ENCODE data around the gene CDK14. TPM values are rescaled to one million over a fixed set of nuclear protein-coding genes. Genes with fewer than 3 reads are reported as not detected.

Gene CDK14
- total RNA-seq, 1 donor from 2014 or later = 6.4 TPM

GRCh38 chr7:91098566-91098965 lies 502.4 kb downstream of the CDK14 start:
- H3K4me3 ChIP-seq (ENCODE audit: low read depth, low read length) = no peak overlapping the region
- no peak for DNase-seq (ENCODE audit: low read depth)
- no peak for TF ChIP-seq CTCF (conservative IDR thresholded peaks at IDR 0.05; ENCODE audit: low read depth, low read length)

- no peak overlapping the region for H3K4me3 ChIP-seq (ENCODE audit: low read depth, low read length)
- DNase-seq (ENCODE audit: low read depth) = no peak
- TF ChIP-seq CTCF (conservative IDR thresholded peaks at IDR 0.05; ENCODE audit: low read depth, low read length) = no peak
These were observed 507.2 kb downstream of the CDK14 start for GRCh38 chr7:91103363-91103762.

GRCh38 chr7:91107460-91107859 lies 511.3 kb downstream of the CDK14 start:
- H3K4me3 ChIP-seq (ENCODE audit: low read depth, low read length) = no peak overlapping the region
- no peak for DNase-seq (ENCODE audit: low read depth)
- TF ChIP-seq CTCF (conservative IDR thresholded peaks at IDR 0.05; ENCODE audit: low read depth, low read length) = no peak

- H3K4me3 ChIP-seq (ENCODE audit: low read depth, low read length) = no peak overlapping the region
- no peak for DNase-seq (ENCODE audit: low read depth)
- TF ChIP-seq CTCF (conservative IDR thresholded peaks at IDR 0.05; ENCODE audit: low read depth, low read length) = no peak
These were observed 513.1 kb downstream of the CDK14 start for GRCh38 chr7:91109200-91109599.

GRCh38 chr7:91112902-91113341 lies 516.8 kb downstream of the CDK14 start:
- no peak for DNase-seq (ENCODE audit: low read depth)
- no peak overlapping the region for H3K4me3 ChIP-seq (ENCODE audit: low read depth, low read length)
- no peak for TF ChIP-seq CTCF (conservative IDR thresholded peaks at IDR 0.05; ENCODE audit: low read depth, low read length)

GRCh38 chr7:91114232-91114631 lies 518.1 kb downstream of the CDK14 start:
- no peak for DNase-seq (ENCODE audit: low read depth)
- no peak for TF ChIP-seq CTCF (conservative IDR thresholded peaks at IDR 0.05; ENCODE audit: low read depth, low read length)
- no peak overlapping the region for H3K4me3 ChIP-seq (ENCODE audit: low read depth, low read length)

GRCh38 chr7:91126762-91127161 lies 530.6 kb downstream of the CDK14 start:
- TF ChIP-seq CTCF (conservative IDR thresholded peaks at IDR 0.05; ENCODE audit: low read depth, low read length) = no peak
- H3K4me3 ChIP-seq (ENCODE audit: low read depth, low read length) = no peak overlapping the region
- no peak for DNase-seq (ENCODE audit: low read depth)
